ENCODE data around the gene STMN3.

The STMN3 gene

DNA sequence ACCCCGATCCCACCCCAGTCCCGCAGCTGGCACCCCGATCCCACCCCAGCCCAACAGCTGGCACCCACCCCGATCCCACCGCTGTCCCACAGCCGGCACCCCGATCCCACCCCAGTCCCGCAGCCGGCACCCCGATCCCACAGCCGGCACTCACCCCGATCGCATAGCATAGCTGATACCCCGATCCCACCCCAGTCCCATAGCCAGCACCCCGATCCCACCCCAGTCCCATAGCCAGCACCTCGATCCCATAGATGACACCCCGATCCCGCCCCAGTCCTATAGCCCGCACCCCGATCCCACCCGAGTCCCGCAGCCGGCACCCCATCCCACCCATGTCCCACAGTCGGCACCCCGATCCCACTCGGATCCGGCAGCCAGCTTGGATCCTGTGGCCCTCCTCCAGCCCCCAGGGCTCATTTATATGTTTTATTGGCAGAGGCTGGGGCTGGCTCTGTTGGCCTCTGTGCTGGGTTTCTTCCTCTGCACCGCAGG, 25.4 kb downstream of the STMN3 start:
- Histone ChIP-seq H3K27me3 (no peaks in the 10 kb centered on the region), H3K4me1 (peaks cover 64% of the 10 kb centered on the region), H3K9me3 (no peaks in the 10 kb centered on the region), H3K9ac (peak overlapping the region; percentile 96), H3K4me3 (peak overlapping the region; percentile 97), H3K36me3 (peaks cover 4% of the 10 kb centered on the region; the same call in 1 of the 2 replicates), H4K20me1 (no peaks in the 10 kb centered on the region), H3K27ac (peak overlapping the region; percentile 99), H3K4me2 (peak overlapping the region; percentile 94)
- TF ChIP-seq Cebpa-rat (IDR thresholded peaks at IDR 0.05) = no peak

DNA sequence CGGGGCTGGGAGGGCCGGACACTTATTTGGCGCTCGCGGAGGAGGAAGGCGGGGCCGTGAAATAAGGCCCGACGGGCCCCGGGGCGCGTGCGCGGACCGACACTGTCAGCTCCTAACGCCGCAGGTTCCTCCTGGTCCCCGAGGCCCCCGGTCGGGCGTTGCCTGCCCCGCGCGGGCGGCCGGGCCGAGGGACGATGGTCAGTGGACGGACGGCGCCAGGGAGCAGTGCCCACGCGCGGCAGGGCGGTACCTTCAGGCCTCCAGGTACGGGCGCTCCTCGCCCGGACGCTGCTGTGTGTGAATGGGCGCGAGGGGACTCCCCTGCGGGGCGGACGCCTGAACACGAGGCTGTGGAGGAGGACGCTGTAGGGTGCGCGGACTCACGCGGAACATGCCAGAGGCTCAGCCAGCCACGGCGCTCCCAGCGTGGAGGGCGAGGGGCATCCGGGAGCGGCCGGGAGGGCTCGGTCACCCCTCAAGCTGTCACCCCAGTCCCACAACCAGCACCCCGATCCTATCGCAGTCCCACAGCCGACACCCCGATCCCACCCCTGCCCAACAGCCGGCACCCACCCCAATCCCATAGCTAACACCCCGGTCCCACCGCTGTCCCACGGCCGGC, 26.0 kb downstream of the STMN3 start:
- H3K27me3 ChIP-seq = no peaks in the 10 kb centered on the region
- no peaks in the 10 kb centered on the region for H3K9me3 ChIP-seq
- H3K36me3 ChIP-seq = peaks cover 9% of the 10 kb centered on the region; the same call in 1 of the 2 replicates
- H3K27ac ChIP-seq = peak overlapping the region; percentile 99
- H4K20me1 ChIP-seq = no peaks in the 10 kb centered on the region
- peaks cover 66% of the 10 kb centered on the region for H3K4me1 ChIP-seq
- peak overlapping the region; percentile 97 for H3K4me3 ChIP-seq
- H3K9ac ChIP-seq = peak overlapping the region; percentile 96
- H3K4me2 ChIP-seq = peak overlapping the region; percentile 94
- no peak for TF ChIP-seq Cebpa-rat (IDR thresholded peaks at IDR 0.05)

DNA sequence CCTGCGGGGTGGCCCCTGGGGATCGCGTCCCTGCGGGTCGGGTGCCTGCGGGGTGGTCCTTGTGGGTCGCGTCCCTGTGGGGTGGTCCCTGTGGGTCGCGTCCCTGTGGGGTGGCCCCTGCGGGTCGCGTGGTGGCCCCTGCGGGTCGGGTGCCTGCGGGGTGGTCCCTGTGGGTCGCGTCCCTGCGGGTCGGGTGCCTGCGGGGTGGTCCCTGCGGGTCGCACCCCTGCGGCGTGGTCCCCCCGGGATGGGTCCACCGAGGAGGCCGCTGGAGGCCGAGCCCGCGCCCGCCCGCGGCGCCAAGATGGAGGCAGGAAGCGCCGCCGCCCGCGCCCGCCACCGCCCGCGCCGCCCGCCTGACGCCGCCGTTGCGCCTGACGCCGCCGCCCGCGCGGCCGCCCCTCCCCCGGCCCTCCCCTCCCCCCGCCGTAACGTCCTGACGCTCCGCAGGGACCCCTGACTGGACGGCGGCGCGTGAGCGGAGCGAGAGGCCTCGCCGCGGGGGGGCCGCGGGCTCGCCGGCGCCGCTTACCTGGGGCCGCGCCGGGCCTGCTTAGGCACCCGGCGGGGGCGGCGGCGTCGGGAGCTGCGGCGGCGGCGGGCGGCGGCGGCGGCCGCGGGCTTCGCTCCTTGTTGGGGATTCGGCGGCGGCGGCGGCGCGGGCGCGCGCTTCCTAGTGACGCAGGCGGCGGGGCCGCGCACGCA, 26.6 kb downstream of the STMN3 start, which contains the start of gene GMEB2:
Gene GMEB2 (minus strand): TSS at position 678 of the 705 bp plus-strand sequence. CDS start 7,704 bp downstream, outside the sequence.
- TF ChIP-seq Cebpa-rat (IDR thresholded peaks at IDR 0.05) = no peak
- Histone ChIP-seq H3K9ac (peak within 1 kb of the TSS; percentile 96), H3K27me3 (no peaks in the 10 kb centered on the region), H3K36me3 (peaks cover 11% of the 10 kb centered on the region; the same call in 1 of the 2 replicates), H3K4me2 (peak within 1 kb of the TSS; percentile 94), H4K20me1 (no peaks in the 10 kb centered on the region), H3K27ac (peak within 1 kb of the TSS; percentile 99), H3K9me3 (no peaks in the 10 kb centered on the region), H3K4me3 (peak within 1 kb of the TSS; percentile 97), H3K4me1 (peaks cover 70% of the 10 kb centered on the region)

- Histone ChIP-seq H3K27ac (peak overlapping the region; percentile 99), H3K36me3 (peaks cover 11% of the 10 kb centered on the region; the same call in 1 of the 2 replicates), H4K20me1 (peaks cover 2% of the 10 kb centered on the region; the same call in 1 of the 2 replicates), H3K9ac (peak overlapping the region; percentile 96), H3K4me3 (peak overlapping the region; percentile 97), H3K4me1 (peaks cover 68% of the 10 kb centered on the region), H3K27me3 (no peaks in the 10 kb centered on the region), H3K9me3 (no peaks in the 10 kb centered on the region), H3K4me2 (peak overlapping the region; percentile 92)
- no peak for TF ChIP-seq Cebpa-rat (IDR thresholded peaks at IDR 0.05)
Observed at GRCh38 chr20:63625771-63626423, 27.3 kb downstream of the STMN3 start.

DNA sequence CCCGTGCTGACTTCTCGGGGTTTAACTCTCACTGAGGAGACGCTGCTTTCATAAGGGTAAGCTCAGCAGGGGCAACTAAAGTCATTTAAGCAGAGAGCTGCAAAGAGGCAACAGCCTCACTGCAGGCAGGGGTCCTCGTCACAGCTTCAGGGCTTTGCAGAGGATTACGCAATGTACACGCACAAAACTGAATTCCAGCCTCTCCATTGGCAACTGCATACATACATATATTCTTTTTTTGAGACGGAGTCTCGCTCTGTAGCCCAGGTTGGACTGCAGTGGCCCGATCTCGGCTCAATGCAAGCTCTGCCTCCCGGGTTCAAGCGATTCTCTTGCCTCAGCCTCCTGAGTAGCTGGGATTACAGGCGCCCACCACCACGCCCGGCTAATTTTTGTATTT, 28.7 kb downstream of the STMN3 start:
- H3K4me3 ChIP-seq = no peak overlapping the region
- no peak overlapping the region for H3K27ac ChIP-seq
- TF ChIP-seq Cebpa-rat (IDR thresholded peaks at IDR 0.05) = peak; percentile 99
- peak overlapping the region; percentile 92 for H3K4me2 ChIP-seq
- peaks cover 20% of the 10 kb centered on the region for H3K36me3 ChIP-seq
- no peaks in the 10 kb centered on the region for H3K27me3 ChIP-seq
- peaks cover 16% of the 10 kb centered on the region for H4K20me1 ChIP-seq
- H3K9me3 ChIP-seq = no peaks in the 10 kb centered on the region
- H3K4me1 ChIP-seq = peaks cover 75% of the 10 kb centered on the region
- no peak overlapping the region for H3K9ac ChIP-seq

GRCh38 chr20:63622732-63623131, 30.5 kb downstream of the STMN3 start:
- Histone ChIP-seq H3K4me2 (peak overlapping the region; percentile 29), H3K27me3 (no peaks in the 10 kb centered on the region), H3K4me1 (peaks cover 81% of the 10 kb centered on the region), H3K9me3 (no peaks in the 10 kb centered on the region), H4K20me1 (peaks cover 34% of the 10 kb centered on the region), H3K4me3 (no peak overlapping the region), H3K27ac (no peak overlapping the region; the same call in 1 of the 2 replicates), H3K9ac (no peak overlapping the region), H3K36me3 (peaks cover 37% of the 10 kb centered on the region)
- no peak for TF ChIP-seq Cebpa-rat (IDR thresholded peaks at IDR 0.05)

DNA sequence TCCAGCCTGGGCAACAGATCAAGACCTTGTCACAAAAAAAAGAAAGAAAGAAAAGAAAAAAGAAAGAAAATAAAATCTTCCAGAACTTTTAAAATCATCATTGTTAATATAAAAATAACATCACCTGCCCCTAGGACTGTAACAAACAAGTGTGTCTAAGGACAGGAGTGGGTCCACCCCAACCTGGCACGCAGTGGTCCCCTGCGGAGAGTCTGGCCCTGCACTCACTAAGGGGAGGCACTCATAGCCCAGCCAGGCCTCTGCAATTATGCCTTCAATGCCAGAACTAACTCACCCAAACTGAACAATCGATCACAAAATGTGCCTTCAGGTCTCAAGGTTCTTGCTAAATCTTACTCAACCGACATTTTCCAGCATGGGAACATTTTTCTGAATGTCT, 31.1 kb downstream of the STMN3 start:
- Histone ChIP-seq H3K9me3 (no peaks in the 10 kb centered on the region), H4K20me1 (peaks cover 40% of the 10 kb centered on the region), H3K4me1 (peaks cover 87% of the 10 kb centered on the region), H3K4me3 (no peak overlapping the region), H3K27ac (no peak overlapping the region; the same call in 1 of the 2 replicates), H3K4me2 (peak overlapping the region; percentile 29), H3K9ac (no peak overlapping the region), H3K27me3 (no peaks in the 10 kb centered on the region), H3K36me3 (peaks cover 44% of the 10 kb centered on the region)
- no peak for TF ChIP-seq Cebpa-rat (IDR thresholded peaks at IDR 0.05)

DNA sequence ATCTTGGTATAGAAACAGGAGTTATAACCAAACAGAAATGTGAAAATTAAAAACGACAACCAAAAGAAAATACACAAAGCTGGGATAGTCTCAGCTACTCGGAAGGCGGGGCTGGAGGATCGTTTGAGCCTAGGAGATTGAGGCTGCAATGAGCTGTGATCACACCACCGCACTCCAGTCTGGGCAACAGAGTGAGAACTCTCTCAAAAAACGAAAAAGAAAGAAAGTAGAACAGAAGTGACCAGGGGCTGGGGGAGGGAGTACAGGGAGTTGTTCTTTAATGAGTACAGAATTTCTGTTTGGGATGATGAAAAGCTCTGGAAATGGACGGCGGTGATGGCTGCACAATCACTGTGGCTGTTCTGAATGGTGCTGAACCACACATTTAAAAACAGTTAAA, 32.2 kb downstream of the STMN3 start:
- H3K4me2 ChIP-seq = peak overlapping the region; percentile 37; the same call in 1 of the 2 replicates

GRCh38 chr20:63619505-63619904, 33.7 kb downstream of the STMN3 start:
- Histone ChIP-seq H3K9ac (peak overlapping the region; percentile 29; the same call in 1 of the 2 replicates), H3K27ac (peak overlapping the region; percentile 33; the same call in 1 of the 2 replicates), H3K4me2 (peak overlapping the region; percentile 37), H3K4me3 (no peak overlapping the region), H3K27me3 (no peaks in the 10 kb centered on the region), H3K4me1 (peaks cover 95% of the 10 kb centered on the region), H3K36me3 (peaks cover 59% of the 10 kb centered on the region), H4K20me1 (peaks cover 41% of the 10 kb centered on the region), H3K9me3 (no peaks in the 10 kb centered on the region)
- no peak for TF ChIP-seq Cebpa-rat (IDR thresholded peaks at IDR 0.05)

More for the DNA sequence above, 32.2 kb downstream of the STMN3 start:
- Histone ChIP-seq H3K27ac (no peak overlapping the region), H3K27me3 (no peaks in the 10 kb centered on the region), H4K20me1 (peaks cover 41% of the 10 kb centered on the region), H3K4me3 (no peak overlapping the region), H3K4me1 (peaks cover 95% of the 10 kb centered on the region), H3K36me3 (peaks cover 55% of the 10 kb centered on the region), H3K9ac (no peak overlapping the region), H3K9me3 (no peaks in the 10 kb centered on the region)
- no peak for TF ChIP-seq Cebpa-rat (IDR thresholded peaks at IDR 0.05)
